CD4-positive, alpha-beta T cell treated with Interleukin-15 for 4 hours (primary cell): Measurements from ENCODE around the gene CLTB.
A peak's percentile ranks its signal among the peaks of the same experiment; 100 is the strongest.

ENCODE experiments used
- DNase-seq: peaks from one replicate; pipeline ENCODE4 v3.0.0-alpha.2; 2020; ENCODE audit warnings: low spot score

Gene CLTB

GRCh38 chr5:176381979-176382378 is 34.4 kb downstream of the CLTB start:
- DNase-seq = no peak

GRCh38 chr5:176381423-176381822 is 34.9 kb downstream of the CLTB start:
- DNase-seq = no peak

GRCh38 chr5:176379881-176380280 is 36.5 kb downstream of the CLTB start:
- DNase-seq = no peak

- DNase-seq = no peak
Observed at GRCh38 chr5:176373100-176373818, 43.1 kb downstream of the CLTB start.

GRCh38 chr5:176371621-176372539 is 44.5 kb downstream of the CLTB start:
- DNase-seq = no peak

- DNase-seq = no peak
Observed at GRCh38 chr5:176369934-176370711, 46.2 kb downstream of the CLTB start.

GRCh38 chr5:176368726-176369125 is 47.6 kb downstream of the CLTB start:
- DNase-seq = no peak

GRCh38 chr5:176366232-176366894 is 50.0 kb downstream of the CLTB start:
- no peak for DNase-seq

- peak; percentile 49 for DNase-seq
Observed at GRCh38 chr5:176365351-176366231, 50.7 kb downstream of the CLTB start, which contains the start of gene ARL10. Gene ARL10, plus strand, starts transcription at chr5:176365487. Its CDS starts 77 bp downstream, at chr5:176365564.

- no peak for DNase-seq
Observed at GRCh38 chr5:176364765-176365350, 51.5 kb downstream of the CLTB start.

GRCh38 chr5:176362233-176362490 is 54.2 kb downstream of the CLTB start:
- no peak for DNase-seq

- DNase-seq = peak; percentile 95
Observed at GRCh38 chr5:176361437-176362232, 54.7 kb downstream of the CLTB start, which contains the start of gene KIAA1191. Gene KIAA1191, minus strand, starts transcription at chr5:176361764. Its CDS starts 2,256 bp downstream, at chr5:176359508.

- DNase-seq = no peak
Observed at GRCh38 chr5:176360894-176361436, 55.4 kb downstream of the CLTB start.

- DNase-seq = no peak
Observed at GRCh38 chr5:176359658-176360057, 56.7 kb downstream of the CLTB start.

GRCh38 chr5:176356179-176356566 is 60.2 kb downstream of the CLTB start:
- DNase-seq = no peak

GRCh38 chr5:176355400-176356178 is 60.8 kb downstream of the CLTB start:
- no peak for DNase-seq

- DNase-seq = no peak
Observed at GRCh38 chr5:176353533-176353932, 62.8 kb downstream of the CLTB start.

- no peak for DNase-seq
Observed at GRCh38 chr5:176352116-176352878, 64.0 kb downstream of the CLTB start.
